HFFc6 (cell line): ENCODE results near the gene KDM4C. TPM values are rescaled to one million over a fixed set of nuclear protein-coding genes. Genes with fewer than 3 reads are reported as not detected.

ENCODE experiments used
- DNase-seq: peaks from one replicate; pipeline ENCODE4 v3.0.0-alpha.2; 2018
- H3K27ac Mint-ChIP-seq: 2 replicates; pipeline ENCODE4 v1.8.0; 2020; ENCODE audit warnings: mild to moderate bottlenecking, mixed read lengths
- H3K27me3 Mint-ChIP-seq: 2 replicates; pipeline ENCODE4 v1.8.0; 2021; ENCODE audit warnings: mild to moderate bottlenecking, moderate library complexity, mixed read lengths; ENCODE audit not compliant: insufficient read depth
- H3K36me3 Mint-ChIP-seq: 2 replicates; pipeline ENCODE4 v1.8.0; 2021; ENCODE audit warnings: low read depth, mixed read lengths
- H3K4me1 Mint-ChIP-seq: 2 replicates; pipeline ENCODE4 v1.8.0; 2020; ENCODE audit warnings: low read depth, mixed read lengths
- H3K4me3 Mint-ChIP-seq: 2 replicates; pipeline ENCODE4 v1.8.0; 2020; ENCODE audit warnings: mild to moderate bottlenecking, moderate library complexity, mixed read lengths
- H3K9me3 Mint-ChIP-seq: 2 replicates; pipeline ENCODE4 v1.8.0; 2020; ENCODE audit warnings: mild to moderate bottlenecking, mixed read lengths
- CTCF ChIP-seq: fragments of 200-600 bp; sonication (generic); IDR thresholded peaks from 2 replicates; pipeline ENCODE4 v1.5.0; 2021; ENCODE audit warnings: antibody characterized with exemption, mild to moderate bottlenecking
- total RNA-seq, 6 experiments: library from RNA; stranded (reverse); fragmentation: NEBNext Ultra II Directional; extraction: Animal tissue kit (Norgen Biotek cat#: 25700); gene quantifications; 2 replicates in 1 of 6; 3 replicates in 5 of 6; pipeline ENCODE4 v1.2.3, GENCODE V29; 2021

KDM4C gene
- total RNA-seq, 6 experiments from 2014 or later = 9.1 to 12.0 (median 11.1) TPM

DNA sequence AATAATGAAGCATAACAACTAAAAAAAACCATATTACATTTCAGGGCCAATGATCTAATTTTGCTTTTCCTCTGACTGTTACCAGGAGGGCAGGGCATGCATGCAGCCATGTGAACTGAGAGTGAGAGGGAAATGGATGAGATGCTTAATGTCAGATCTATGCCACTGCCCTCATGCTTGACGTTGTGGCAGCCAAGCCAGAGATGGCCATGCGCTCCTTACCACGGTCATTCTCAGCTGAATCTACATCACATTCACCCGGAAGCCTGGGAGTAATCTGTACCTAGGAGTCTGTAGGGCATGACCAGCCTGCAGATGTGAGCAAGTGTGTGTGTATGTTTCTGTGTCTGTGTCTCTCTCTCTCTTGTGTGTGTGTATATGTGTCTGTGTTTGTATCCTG, 183.7 kb downstream of the KDM4C start:
- Mint-ChIP-seq H3K36me3 (peaks cover 4% of the 10 kb centered on the region; the same call in 1 of the 2 replicates), H3K9me3 (no peaks in the 10 kb centered on the region), H3K27me3 (no peaks in the 10 kb centered on the region), H3K4me1 (peaks cover 58% of the 10 kb centered on the region), H3K27ac (no peak overlapping the region), H3K4me3 (no peak overlapping the region)
- no peak for DNase-seq
- no peak for TF ChIP-seq CTCF

DNA sequence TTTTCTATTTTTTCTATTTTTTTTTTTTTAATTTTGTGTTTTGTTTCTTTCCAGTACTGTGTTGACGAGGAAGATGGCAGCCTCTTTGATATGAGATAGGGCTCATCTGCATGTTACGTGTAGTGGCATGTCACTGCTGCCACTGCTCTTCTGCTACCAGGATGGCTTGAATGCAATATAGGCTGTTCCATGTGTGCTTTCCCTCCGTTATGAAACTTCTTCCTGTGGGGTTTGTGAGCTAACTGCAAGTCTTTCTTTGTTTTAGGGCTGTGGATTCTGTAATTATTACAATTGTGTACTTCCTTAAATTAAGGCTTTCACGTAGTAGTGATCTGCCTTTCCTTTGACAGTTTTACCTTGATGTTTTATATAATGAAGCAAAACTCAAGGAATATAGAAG, 184.6 kb downstream of the KDM4C start:
- Mint-ChIP-seq H3K4me3 (no peak overlapping the region), H3K9me3 (no peaks in the 10 kb centered on the region), H3K4me1 (peaks cover 58% of the 10 kb centered on the region)

DNA sequence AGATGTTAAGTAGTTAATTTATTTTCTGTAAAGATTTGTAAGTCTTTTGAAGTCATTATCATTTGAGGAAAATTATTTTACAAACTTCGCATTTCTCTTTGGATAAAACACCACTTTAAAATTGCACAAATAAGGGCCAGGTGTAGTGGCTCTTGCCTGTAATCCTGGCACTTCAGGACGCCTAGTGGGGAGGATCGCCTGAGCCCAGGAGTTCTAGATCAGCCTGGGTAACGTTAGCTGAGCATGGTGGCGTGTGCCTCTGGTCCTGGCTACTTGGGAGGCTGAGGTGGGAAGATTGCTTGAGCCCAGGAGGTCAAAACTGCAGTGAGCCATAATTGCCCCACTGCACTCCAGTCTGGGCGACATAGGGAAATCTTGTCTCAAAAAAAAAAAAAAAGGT, 185.5 kb downstream of the KDM4C start:
- Mint-ChIP-seq H3K27ac (no peak overlapping the region), H3K9me3 (no peaks in the 10 kb centered on the region), H3K36me3 (peaks cover 4% of the 10 kb centered on the region; the same call in 1 of the 2 replicates), H3K4me3 (no peak overlapping the region), H3K27me3 (no peaks in the 10 kb centered on the region), H3K4me1 (peaks cover 51% of the 10 kb centered on the region)
- no peak for DNase-seq
- no peak for TF ChIP-seq CTCF

More for the DNA sequence above, 184.6 kb downstream of the KDM4C start:
- peaks cover 4% of the 10 kb centered on the region; the same call in 1 of the 2 replicates for H3K36me3 Mint-ChIP-seq
- TF ChIP-seq CTCF = no peak
- no peak overlapping the region for H3K27ac Mint-ChIP-seq
- DNase-seq = no peak
- H3K27me3 Mint-ChIP-seq = no peaks in the 10 kb centered on the region

DNA sequence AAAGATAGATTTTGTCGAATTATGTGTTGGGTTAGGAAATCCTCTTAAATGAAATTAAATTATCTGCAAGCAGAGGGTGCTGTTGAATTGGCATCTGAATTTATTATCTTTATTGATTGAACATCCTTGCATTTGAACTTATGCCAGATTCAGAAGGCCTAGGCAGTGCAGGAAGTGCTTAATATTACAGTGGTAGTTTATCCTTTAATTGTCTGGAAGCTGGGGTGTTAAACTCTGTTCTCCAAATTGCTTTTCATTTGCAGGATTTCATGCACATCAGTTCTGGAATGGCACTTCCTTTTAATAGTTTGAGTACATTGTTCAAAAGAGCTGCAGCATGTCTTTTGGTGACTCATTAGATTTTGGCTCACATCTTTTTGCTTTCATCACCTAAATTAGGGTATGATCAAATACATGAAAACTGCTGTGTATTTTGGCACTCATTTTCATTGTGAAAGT, 186.3 kb downstream of the KDM4C start:
- Mint-ChIP-seq H3K36me3 (peaks cover 4% of the 10 kb centered on the region; the same call in 1 of the 2 replicates), H3K27ac (peak overlapping the region; percentile 21), H3K4me3 (no peak overlapping the region; the same call in none of the 2 replicates), H3K4me1 (peaks cover 43% of the 10 kb centered on the region), H3K9me3 (no peaks in the 10 kb centered on the region), H3K27me3 (no peaks in the 10 kb centered on the region)
- peak; percentile 50 for TF ChIP-seq CTCF
- DNase-seq = peak; percentile 71

GRCh38 chr9:6944896-6945295, 187.1 kb downstream of the KDM4C start:
- no peak for TF ChIP-seq CTCF
- Mint-ChIP-seq H3K9me3 (no peaks in the 10 kb centered on the region), H3K36me3 (peaks cover 4% of the 10 kb centered on the region; the same call in 1 of the 2 replicates), H3K4me3 (peak overlapping the region; percentile 46), H3K4me1 (peaks cover 38% of the 10 kb centered on the region), H3K27me3 (no peaks in the 10 kb centered on the region), H3K27ac (peak overlapping the region; percentile 21)
- DNase-seq = peak; percentile 59
